HCT116 (cell line): ENCODE measurements around the gene DHDDS. TPM values are rescaled to one million over a fixed set of nuclear protein-coding genes. Genes with fewer than 3 reads are reported as not detected.

Experiments
- ATAC-seq: fragments of 200-7000 bp; cut with Tn5 transposase; 2 replicates; pipeline ENCODE4 v1.9.1; 2020; ENCODE audit warnings: mild to moderate bottlenecking, moderate library complexity
- BruUV-seq: library from RNA; stranded (reverse); fragments of 400-500 nt; replicated peaks from 2 replicates; lab custom pipeline; 2021; lab: Mats Ljungman, UMichigan
- CTCF ChIA-PET: fragments of 300-600 bp; sonication (Branson Sonifier 250); formaldehyde crosslinking; loops from one replicate; lab custom pipeline; 2021; ENCODE audit warnings: antibody characterized with exemption; lab: Charles Lee
- POLR2A ChIA-PET: fragments of 300-600, 350-600 bp; sonication (Branson Sonifier 250); formaldehyde crosslinking; loops from one replicate; lab custom pipeline; 2021; ENCODE audit warnings: antibody characterized with exemption; lab: Charles Lee
- RAD21 ChIA-PET, 2 experiments: fragments of 300-600 bp; sonication (Branson Sonifier 250); formaldehyde crosslinking; loops; one replicate each; lab custom pipeline; 2023; ENCODE audit warnings: low total read pairs in 2 of 2; ENCODE audit not compliant: uncharacterized antibody in 2 of 2, unreplicated experiment in 2 of 2, low non-redundant PET in 1 of 2; lab: Charles Lee
- DNase-seq: peaks from one replicate; pipeline ENCODE4 v3.0.0-alpha.2; 2010; ENCODE audit warnings: low read depth, low spot score
- H2AFZ ChIP-seq: fragments of 200-600 bp; shearing (Covaris generic), sonication (generic); 2 replicates; pipeline ENCODE4 v1.6.1; 2017; ENCODE audit warnings: low read depth, mixed run types, mixed read lengths, antibody characterized with exemption, low read length; ENCODE audit not compliant: poor library complexity, severe bottlenecking
- H3K27ac ChIP-seq: 2 replicates; pipeline ENCODE4 v1.5.1; 2012; ENCODE audit warnings: low read depth, low read length
- H3K27me3 ChIP-seq: fragments of 200-600 bp; sonication (generic); 2 replicates; pipeline ENCODE4 v1.6.1; 2016; ENCODE audit warnings: mixed run types, low read length, mixed read lengths; ENCODE audit not compliant: insufficient read depth
- H3K36me3 ChIP-seq, 2 experiments: fragments of 200-500 bp in 1 of 2; fragments of 200-600 bp in 1 of 2; sonication (Bioruptor generic) in 1 of 2; sonication (generic) in 1 of 2; 2 replicates each; pipeline versions ENCODE4 v1.5.1 to v1.6.1; 2014 to 2016; ENCODE audit warnings: low read length in 2 of 2, inconsistent platforms in 1 of 2, mixed read lengths in 1 of 2, mixed run types in 1 of 2; ENCODE audit not compliant: insufficient read depth in 2 of 2, control insufficient read depth in 1 of 2
- H3K4me1 ChIP-seq, 2 experiments: fragments of 200-600 bp in 1 of 2; sonication (generic) in 1 of 2; 2 replicates each; pipeline versions ENCODE4 v1.5.1 to v1.6.1; 2012 to 2017; ENCODE audit warnings: low read length in 2 of 2, inconsistent platforms in 1 of 2, mild to moderate bottlenecking in 1 of 2, mixed read lengths in 1 of 2, mixed run types in 1 of 2, moderate library complexity in 1 of 2; ENCODE audit not compliant: insufficient read depth in 2 of 2, control insufficient read depth in 1 of 2
- H3K4me2 ChIP-seq: fragments of 200-600 bp; sonication (generic); 2 replicates; pipeline ENCODE4 v1.6.1; 2017; ENCODE audit warnings: mixed run types, low read length, mixed read lengths
- H3K4me3 ChIP-seq, 2 experiments: fragments of 200-600 bp in 1 of 2; sonication (generic) in 1 of 2; replicated peaks in 1 of 2; 2 replicates each; pipeline ENCODE4 v1.5.1; 2011 to 2016; ENCODE audit warnings: low read length in 2 of 2, control low read depth in 1 of 2, low read depth in 1 of 2, mild to moderate bottlenecking in 1 of 2, mixed read lengths in 1 of 2, mixed run types in 1 of 2
- H3K79me2 ChIP-seq: fragments of 200-600 bp; sonication (generic); 2 replicates; pipeline ENCODE4 v1.6.1; 2017; ENCODE audit warnings: mild to moderate bottlenecking, mixed run types, low read length, moderate library complexity, mixed read lengths; ENCODE audit not compliant: insufficient read depth
- H3K9ac ChIP-seq: fragments of 200-600 bp; sonication (generic); 2 replicates; pipeline ENCODE4 v1.6.1; 2016; ENCODE audit warnings: low read length, mixed read lengths
- H3K9me2 ChIP-seq: fragments of 200-600 bp; sonication (generic), shearing (Covaris generic); 2 replicates; pipeline ENCODE4 v1.6.1; 2017; ENCODE audit warnings: mixed run types, mild to moderate bottlenecking, moderate library complexity; ENCODE audit not compliant: insufficient read depth
- H3K9me3 ChIP-seq, 2 experiments: fragments of 200-500 bp in 1 of 2; fragments of 200-600 bp in 1 of 2; sonication (Bioruptor generic) in 1 of 2; sonication (generic) in 1 of 2; 2 replicates each; pipeline ENCODE4 v1.6.1; 2014 to 2017; ENCODE audit warnings: low read length in 2 of 2, mixed read lengths in 2 of 2, inconsistent platforms in 1 of 2, low read depth in 1 of 2, mild to moderate bottlenecking in 1 of 2, mixed run types in 1 of 2, moderate library complexity in 1 of 2; ENCODE audit not compliant: control insufficient read depth in 1 of 2, insufficient read depth in 1 of 2
- H4K20me1 ChIP-seq: fragments of 200-600 bp; sonication (generic), shearing (Covaris generic); 2 replicates; pipeline ENCODE4 v1.6.1; 2017; ENCODE audit warnings: mixed run types, mild to moderate bottlenecking, moderate library complexity; ENCODE audit not compliant: insufficient read depth
- CBX3 ChIP-seq: IDR thresholded peaks from 2 replicates; pipeline ENCODE4 v1.6.1; 2012; ENCODE audit warnings: low read depth
- CTCF ChIP-seq, 3 experiments: fragments of 200-600 bp in 1 of 3; sonication (generic) in 1 of 3; IDR thresholded peaks in 2 of 3; conservative IDR thresholded peaks in 1 of 3; 2 replicates each; pipeline ENCODE4 v1.5.1; 2012 to 2017; ENCODE audit warnings: low read depth in 2 of 3, low read length in 2 of 3, antibody characterized with exemption in 1 of 3, borderline replicate concordance in 1 of 3, control low read depth in 1 of 3, mild to moderate bottlenecking in 1 of 3, mixed read lengths in 1 of 3, mixed run types in 1 of 3, moderate library complexity in 1 of 3; ENCODE audit not compliant: insufficient read depth in 1 of 3
- EGR1 ChIP-seq: IDR thresholded peaks from 2 replicates; pipeline ENCODE4 v1.6.1; 2012; ENCODE audit warnings: low read depth
- ELF1 ChIP-seq: IDR thresholded peaks from 2 replicates; pipeline ENCODE4 v1.6.1; 2012; ENCODE audit warnings: low read depth, borderline replicate concordance
- EZH2 ChIP-seq: fragments of 200-600 bp; sonication (generic); IDR thresholded peaks from 2 replicates; pipeline ENCODE4 v1.6.1; 2017; ENCODE audit warnings: antibody characterized with exemption, mixed run types
- EZH2phosphoT487 ChIP-seq: fragments of 200-600 bp; IDR thresholded peaks from 2 replicates; pipeline ENCODE4 v1.6.1; 2018; ENCODE audit warnings: antibody characterized with exemption, borderline replicate concordance
- FOSL1 ChIP-seq: IDR thresholded peaks from 2 replicates; pipeline ENCODE4 v1.6.1; 2012; ENCODE audit warnings: low read depth
- JUND ChIP-seq: IDR thresholded peaks from 2 replicates; pipeline ENCODE4 v1.6.1; 2012
- MAX ChIP-seq: IDR thresholded peaks from 2 replicates; pipeline ENCODE4 v1.6.1; 2012
- POLR2A ChIP-seq: IDR thresholded peaks from 2 replicates; pipeline ENCODE4 v1.7.0; 2011; ENCODE audit warnings: borderline replicate concordance; ENCODE audit not compliant: insufficient read depth, insufficient read length; ENCODE audit errors: extremely low read depth
- POLR2AphosphoS5 ChIP-seq: IDR thresholded peaks from 2 replicates; pipeline ENCODE4 v1.6.1; 2011; ENCODE audit warnings: mild to moderate bottlenecking, low read depth, low read length, moderate library complexity
- RAD21 ChIP-seq: IDR thresholded peaks from 2 replicates; pipeline ENCODE4 v1.6.1; 2012; ENCODE audit warnings: low read depth, mild to moderate bottlenecking
- REST ChIP-seq: IDR thresholded peaks from 2 replicates; pipeline ENCODE4 v1.6.1; 2012; ENCODE audit warnings: low read depth
- SP1 ChIP-seq: IDR thresholded peaks from 2 replicates; pipeline ENCODE4 v1.6.1; 2012; ENCODE audit warnings: low read depth
- SRF ChIP-seq: IDR thresholded peaks from 2 replicates; pipeline ENCODE4 v1.6.1; 2012; ENCODE audit warnings: low read depth
- YY1 ChIP-seq: IDR thresholded peaks from 2 replicates; pipeline ENCODE4 v1.6.1; 2011; ENCODE audit warnings: low read length, low read depth, moderate library complexity, mild to moderate bottlenecking; ENCODE audit not compliant: insufficient replicate concordance; ENCODE audit errors: extremely low read depth
- ZBTB33 ChIP-seq: IDR thresholded peaks from 2 replicates; pipeline ENCODE4 v1.6.1; 2011; ENCODE audit warnings: mild to moderate bottlenecking, low read length, moderate library complexity; ENCODE audit not compliant: insufficient replicate concordance; ENCODE audit errors: extremely low read depth
- ZFX ChIP-seq: fragments of 450-650 bp; IDR thresholded peaks from 2 replicates; pipeline ENCODE4 v1.6.1; 2017
- intact Hi-C: fragments of 100-400 bp; cut with micrococcal nuclease; formaldehyde crosslinking; loops from 2 replicates; pipeline ENCODE4 v1.10.0; 2022
- total RNA-seq: library from RNA; stranded (reverse); gene quantifications from one replicate; pipeline ENCODE4 v1.2.1, GENCODE V29; 2021; ENCODE audit not compliant: unreplicated experiment

Gene DHDDS
- total RNA-seq, 1 experiment from 2014 or later: 46.0 TPM

GRCh38 chr1:26517766-26518049 lies 85.6 kb downstream of the DHDDS start:
- H3K4me2 ChIP-seq: no peak overlapping the region
- H3K79me2 ChIP-seq: no peaks in the 10 kb centered on the region
- no peak for TF ChIP-seq ZBTB33
- TF ChIP-seq SRF: no peak
- no peak for TF ChIP-seq MAX
- no peak for TF ChIP-seq SP1
- TF ChIP-seq FOSL1: no peak
- TF ChIP-seq YY1: no peak
- no peak for TF ChIP-seq ZFX
- TF ChIP-seq REST: no peak
- no peak for TF ChIP-seq CTCF (IDR thresholded peaks at IDR 0.05 in 2 of 3, conservative IDR thresholded peaks at IDR 0.05 in 1 of 3; ENCODE audit: borderline replicate concordance in 1 of 3, insufficient read depth in 1 of 3, low read depth in 2 of 3, low read length in 2 of 3)
- TF ChIP-seq CBX3: no peak
- no peak for TF ChIP-seq JUND
- no peak for TF ChIP-seq RAD21
- no peak for TF ChIP-seq EZH2
- TF ChIP-seq POLR2A: no peak
- TF ChIP-seq ELF1: no peak
- TF ChIP-seq POLR2AphosphoS5: no peak
- TF ChIP-seq EGR1: no peak
- TF ChIP-seq EZH2phosphoT487: no peak
- CTCF ChIA-PET: no interaction called here
- H3K9me2 ChIP-seq: no peaks in the 10 kb centered on the region
- RAD21 ChIA-PET: interaction anchor here in 1 of 2 experiments (0.7 kb wide), 1 partner anchor 235 kb away, joined by 4 read pairs; no protein-coding TSS in a partner anchor
- no peaks in the 10 kb centered on the region for H3K27me3 ChIP-seq
- no peak for DNase-seq
- no TSS peak for BruUV-seq
- no peak overlapping the region for H3K4me3 ChIP-seq
- H3K9me3 ChIP-seq: no peaks in the 10 kb centered on the region
- no peak overlapping the region for H3K27ac ChIP-seq
- H4K20me1 ChIP-seq: no peaks in the 10 kb centered on the region
- intact Hi-C loops: no loop called here
- H2AFZ ChIP-seq: peak overlapping the region; percentile 38
- no peaks in the 10 kb centered on the region for H3K4me1 ChIP-seq
- H3K36me3 ChIP-seq: no peaks in the 10 kb centered on the region
- ATAC-seq: no peak
- no peak overlapping the region for H3K9ac ChIP-seq
- POLR2A ChIA-PET: no interaction called here
